Eye (tissue), 1 donor: ENCODE data around the gene ADAM19.
A peak's percentile ranks its signal among the peaks of the same experiment; 100 is the strongest.
"Not testable (repeated sequence)": the region's sequence is repeated elsewhere in the genome, so short reads cannot be mapped to it uniquely, and the experiment has no call there.

ENCODE experiments used
- DNase-seq: peaks from one replicate; pipeline ENCODE4 v3.0.0-alpha.2; 2015

The ADAM19 gene

DNA sequence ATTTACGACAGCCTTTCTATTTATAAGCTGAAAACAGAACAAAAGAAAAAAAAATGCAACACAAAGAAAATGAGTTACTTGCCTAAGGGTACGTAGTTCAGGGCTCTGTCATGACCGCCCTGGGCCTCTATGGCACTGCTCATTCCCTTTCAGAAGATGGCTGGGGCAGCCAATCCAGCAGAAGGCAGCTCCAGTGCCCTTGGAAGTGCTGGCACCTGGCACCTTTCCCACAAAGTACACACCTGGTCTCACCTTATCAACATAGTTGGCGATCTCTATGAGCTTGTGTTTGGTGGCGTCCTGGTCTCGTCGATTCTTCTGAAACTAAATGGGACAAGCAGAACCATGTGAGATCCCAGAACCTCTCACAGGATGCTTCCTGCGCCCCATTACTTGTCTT lies 62.4 kb downstream of the ADAM19 start:
- no peak for DNase-seq

DNA sequence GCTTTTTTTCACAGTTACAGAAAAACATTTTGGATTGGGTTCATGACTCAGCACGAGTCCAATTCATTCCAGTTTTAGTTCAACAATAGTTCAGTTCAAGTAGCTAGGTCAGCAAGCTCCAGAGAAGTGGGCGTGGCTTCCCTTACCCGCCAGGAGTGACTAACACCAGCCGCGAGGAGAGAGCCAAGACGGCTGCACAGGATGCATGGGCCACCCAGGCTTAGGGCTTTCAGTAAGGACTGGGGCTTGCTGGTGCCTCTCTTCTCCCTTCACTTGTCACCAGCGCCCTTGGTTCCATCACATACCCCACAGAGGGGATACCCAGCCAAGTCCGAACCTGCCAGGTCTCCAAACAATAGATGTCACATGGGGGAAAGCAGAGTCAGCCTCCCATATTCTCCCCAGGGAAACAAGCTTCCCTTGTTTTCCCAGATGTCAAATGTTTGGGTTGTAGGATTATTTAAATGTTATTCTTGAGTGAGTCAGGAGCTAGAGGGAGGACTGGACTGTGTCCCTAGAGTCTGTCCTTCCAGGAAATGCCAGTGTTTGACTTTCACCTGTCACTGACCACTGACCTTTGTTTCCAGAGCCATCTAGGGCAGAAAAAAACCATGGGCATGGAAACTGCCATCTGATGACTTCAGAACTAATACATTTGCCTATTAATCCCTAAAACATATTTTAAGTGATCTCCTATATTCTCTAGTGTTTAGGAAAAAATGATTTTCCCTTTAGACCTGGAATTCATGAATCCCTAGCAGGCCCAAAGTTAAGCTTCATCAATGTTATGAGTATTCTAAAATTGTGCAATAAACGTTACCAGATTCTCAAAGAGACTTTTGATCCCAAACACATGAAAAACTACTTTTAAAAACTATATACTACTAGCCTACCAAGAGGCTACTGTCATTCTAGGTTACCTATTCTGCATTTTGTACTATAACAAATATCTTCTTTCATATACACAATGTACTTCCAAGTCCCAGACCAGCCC lies 63.6 kb downstream of the ADAM19 start:
- peak; percentile 35 for DNase-seq

DNA sequence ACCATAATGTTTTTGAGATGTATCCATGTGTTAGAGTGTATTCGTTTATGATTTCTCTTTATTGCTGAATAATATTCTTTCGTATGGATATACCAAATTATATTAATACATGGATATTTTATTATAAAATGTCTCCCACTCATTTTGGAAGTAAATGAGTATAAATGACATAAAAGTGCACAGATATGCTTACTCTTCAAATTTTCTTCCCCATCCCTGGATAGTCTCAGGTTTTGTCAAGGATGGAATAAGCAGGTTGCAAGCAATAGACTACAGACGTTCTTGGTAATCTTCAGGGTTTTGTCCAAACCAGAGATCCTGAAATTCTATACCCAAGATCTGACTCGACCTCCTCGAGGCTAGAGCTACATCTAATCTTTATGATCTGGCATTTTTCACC lies 64.9 kb downstream of the ADAM19 start:
- DNase-seq: no peak

DNA sequence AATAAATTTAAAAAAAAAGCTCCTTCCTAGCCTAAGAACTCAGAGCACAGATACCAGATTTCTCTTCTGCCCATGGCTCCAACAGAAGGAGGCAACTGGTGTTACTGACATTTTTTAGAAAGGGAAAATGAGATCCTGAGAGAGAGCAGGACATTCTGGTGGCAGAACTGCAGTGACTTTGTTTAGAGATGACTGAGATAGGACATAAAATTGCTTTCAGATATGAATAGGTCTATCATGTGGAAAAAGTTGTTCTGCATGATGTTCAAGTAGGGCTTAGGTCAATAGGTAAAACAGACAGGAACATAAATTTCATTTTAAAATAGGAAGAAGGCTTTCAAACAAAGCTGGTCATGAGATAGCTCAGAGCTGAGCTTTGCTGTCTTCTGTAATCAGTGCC lies 66.0 kb downstream of the ADAM19 start:
- DNase-seq: no peak

DNA sequence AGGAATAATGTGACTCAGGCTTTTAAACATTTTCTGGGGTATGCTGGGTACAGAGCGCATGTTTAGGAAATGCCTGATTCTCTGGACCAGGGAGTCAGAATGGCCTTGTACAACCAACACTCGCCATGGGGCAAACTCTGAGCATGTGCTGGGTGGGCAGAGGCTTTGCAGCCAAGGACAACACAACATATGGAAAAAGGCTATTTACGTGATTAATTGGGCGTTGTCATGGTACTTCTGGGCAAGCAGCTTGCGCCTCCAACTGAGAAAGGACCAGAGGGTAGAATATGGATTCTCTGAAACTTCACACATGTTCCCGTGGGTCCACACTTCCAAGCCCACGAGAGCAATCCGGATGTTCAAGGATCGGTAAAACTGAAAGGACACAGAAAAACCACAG lies 66.5 kb downstream of the ADAM19 start:
- no peak for DNase-seq

DNA sequence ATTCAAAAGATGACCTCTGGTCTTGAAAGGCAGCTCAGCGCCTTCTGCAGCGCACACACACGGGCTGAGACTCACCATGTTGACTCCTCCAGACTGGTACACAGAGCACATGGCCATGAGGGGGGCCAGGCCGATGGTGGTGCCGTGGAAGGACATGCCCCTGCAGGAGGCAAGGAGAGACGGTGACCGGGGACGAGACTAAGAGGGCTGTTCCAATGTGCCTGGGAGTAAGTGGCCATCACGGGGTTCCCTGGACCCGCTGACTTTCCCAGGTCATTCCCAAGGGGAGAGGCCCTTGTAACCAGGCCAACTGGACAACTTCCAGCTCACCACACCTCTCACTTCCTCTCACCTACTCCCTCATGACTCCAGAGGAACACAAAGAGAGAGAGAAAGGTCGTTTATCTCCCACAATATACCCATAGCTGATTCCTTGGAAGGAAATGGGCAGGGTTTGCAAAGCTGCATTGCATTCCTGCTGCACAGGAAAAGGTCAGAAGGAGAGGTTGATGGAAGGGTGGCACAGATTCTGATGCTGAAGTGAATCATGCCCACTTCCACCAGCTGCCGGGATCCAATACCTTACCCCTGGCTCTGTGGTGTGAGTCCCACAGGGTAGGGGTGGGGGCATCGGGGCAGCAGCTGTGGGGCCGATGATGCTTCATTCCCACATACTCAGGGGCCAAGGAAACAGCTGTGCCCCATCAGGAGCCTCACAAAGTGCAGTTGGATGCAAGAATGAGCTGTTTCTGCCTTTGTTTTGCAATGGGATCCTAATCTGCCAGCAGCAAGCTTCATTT lies 68.4 kb downstream of the ADAM19 start:
- DNase-seq: no peak

DNA sequence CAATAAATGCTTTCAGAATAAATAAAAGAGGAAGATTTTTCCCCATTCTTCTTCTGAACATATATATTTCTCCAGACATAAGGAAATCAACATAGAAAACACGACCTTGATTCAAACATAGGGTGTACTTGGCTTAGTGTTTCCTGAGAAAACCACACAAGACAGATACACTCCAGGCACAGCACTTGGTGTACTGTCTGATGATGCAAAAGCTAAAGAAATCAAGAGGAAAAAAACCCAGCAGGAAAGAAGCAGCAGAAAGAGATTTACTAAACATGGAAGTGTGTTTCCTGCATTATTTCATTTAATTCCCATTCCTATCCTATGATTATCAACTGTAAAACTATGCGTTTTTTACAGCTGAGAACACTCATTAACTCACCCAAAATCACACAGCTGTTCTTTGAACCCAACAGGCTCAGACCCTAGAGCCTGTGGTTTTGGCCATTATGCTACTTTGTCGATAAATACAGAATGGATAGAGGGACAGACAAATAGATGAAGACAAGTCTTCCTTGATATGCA lies 69.4 kb downstream of the ADAM19 start:
- DNase-seq: no peak

DNA sequence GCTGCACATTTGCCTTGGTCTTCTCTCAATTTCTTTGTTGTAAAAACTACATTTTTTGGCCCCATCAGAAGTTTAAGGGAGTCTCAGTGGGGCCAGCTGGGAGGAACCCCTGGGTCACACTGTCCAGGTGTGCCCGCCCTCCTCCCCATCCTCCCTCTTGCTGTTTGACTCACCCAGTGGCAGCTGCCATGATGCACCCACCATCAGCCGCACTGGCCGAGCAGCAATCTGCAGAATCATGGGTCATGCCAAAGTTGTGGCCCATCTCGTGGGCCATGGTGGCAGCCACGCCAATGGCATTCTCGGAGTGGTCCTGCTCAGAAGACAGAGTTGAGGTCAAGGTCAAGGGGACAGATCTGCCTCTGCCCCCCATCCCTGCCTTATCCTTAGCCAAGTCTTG lies 70.1 kb downstream of the ADAM19 start:
- no peak for DNase-seq

DNA sequence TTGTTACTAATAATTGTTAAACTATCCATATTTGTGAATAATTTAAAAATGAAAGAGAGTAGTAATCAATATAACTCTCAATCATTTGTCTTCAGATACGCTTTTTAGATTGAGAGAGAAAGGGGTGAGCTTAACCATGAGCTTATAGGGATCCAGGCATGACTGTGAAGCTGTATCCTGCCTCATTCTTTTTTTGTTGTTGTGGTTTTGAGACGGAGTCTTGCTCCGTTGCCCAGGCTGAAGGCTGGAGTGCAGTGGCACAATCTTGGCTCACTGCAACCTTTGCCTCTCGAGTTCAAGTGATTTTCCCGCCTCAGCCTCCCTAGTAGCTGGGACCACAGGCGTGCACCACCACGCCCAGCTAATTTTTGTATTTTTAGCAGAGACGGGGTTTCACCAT lies 71.5 kb downstream of the ADAM19 start:
- DNase-seq: no peak

DNA sequence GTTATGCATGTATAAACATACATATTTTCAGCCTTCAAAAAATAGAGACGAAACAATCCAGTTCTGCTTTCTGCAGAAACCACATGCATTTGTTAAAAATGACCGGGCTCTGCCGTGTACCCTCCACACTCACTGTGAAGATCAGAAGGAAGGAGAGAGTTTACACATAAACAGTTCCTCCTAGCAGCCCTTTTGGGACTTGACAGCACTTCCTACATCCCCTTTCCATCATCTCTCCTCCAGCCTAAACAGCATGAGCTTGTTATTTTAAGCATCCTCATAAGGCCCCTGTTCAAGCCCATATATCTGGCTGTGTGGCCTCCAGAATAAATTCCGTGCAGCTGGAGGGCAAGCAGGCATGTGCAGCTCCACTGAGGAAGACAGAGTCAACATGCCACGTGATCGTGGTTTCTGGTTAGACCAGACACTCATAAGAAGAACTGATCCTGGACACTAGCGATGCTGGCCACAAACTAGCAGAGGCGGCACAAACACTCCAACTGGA lies 73.4 kb downstream of the ADAM19 start:
- no peak for DNase-seq

DNA sequence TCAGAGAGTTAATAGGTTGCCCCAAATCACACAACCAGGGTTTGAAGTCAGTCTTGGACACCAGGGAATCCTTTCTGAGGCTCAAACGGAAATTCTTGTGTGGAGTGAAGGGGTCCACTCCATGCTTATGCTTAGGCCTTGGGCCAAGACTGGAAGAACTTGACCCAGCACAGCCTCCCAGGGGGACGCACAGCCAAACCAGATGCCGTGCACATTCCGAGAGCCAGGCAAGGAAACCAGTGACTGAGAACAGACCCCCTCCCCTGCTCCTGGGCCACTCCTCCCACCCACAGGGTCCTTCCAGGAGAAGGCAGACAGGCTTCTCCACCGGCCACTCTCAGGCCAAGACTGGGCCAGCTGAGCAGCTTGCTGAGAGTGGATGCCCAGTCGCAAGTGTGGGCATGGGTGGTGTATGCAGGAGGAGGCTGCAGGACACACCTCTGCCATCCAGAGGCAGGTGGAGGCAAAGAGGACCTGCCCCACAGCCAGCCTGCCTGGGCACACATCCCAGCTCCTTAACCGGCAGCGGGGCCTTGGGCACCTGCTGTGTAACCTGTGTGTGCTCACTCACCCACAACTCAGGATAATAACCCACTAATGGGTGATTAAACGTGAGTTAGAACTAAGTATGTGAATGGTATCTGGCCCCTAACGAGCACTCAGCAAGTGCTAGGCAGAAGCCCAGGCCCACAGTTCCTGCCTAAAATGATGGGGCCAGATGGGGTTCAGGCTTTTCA lies 77.5 kb downstream of the ADAM19 start:
- DNase-seq: no peak

DNA sequence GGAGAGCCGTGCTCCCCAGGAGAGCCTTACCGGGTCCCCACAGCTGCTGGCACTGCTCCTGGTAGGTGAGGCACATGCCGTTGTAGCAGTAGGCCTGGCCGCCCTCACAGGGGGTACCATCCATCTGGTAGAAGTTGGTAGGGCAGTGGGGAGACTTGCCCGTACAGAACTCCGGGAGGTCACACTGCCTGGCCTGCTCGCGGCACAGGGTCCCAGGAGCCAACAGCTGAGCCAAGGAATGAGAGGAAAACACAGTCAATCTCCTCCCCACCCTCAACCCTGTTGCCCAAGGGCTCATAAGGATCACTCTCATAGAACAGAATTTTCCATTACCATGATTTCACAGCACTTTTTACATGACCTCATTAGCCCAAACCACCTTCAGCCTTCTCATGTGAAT lies 78.7 kb downstream of the ADAM19 start:
- DNase-seq: no peak

DNA sequence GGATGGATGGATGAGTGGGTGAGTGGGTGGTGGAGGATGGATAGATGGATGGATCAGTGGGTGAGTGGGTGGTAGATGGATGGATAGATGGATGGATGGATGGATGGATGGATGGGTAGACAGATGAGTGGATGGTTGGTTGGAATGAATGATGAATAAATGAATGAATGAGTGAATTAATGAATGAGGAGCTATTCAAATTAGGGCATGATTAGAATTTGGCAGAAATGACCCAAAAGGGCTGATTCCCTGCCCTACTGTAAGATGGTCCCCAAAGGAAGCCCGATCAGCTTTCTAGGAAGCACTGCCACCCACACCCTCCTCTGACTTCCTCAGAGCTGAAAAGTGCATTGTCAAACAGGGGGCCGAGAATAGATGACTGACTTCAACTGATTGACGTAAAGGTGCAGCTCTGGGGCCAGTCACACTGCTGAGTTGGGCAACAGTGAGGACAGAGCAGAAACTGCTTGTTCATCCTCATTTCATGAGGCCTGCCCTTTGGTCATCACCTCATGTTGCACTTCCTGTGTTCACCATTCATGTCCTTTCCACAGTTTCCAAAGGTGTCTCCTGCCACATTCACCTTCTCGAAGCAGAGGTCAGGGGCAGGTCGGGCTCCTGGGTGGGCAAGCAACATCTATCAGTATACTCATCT lies 81.3 kb downstream of the ADAM19 start:
- no peak for DNase-seq

DNA sequence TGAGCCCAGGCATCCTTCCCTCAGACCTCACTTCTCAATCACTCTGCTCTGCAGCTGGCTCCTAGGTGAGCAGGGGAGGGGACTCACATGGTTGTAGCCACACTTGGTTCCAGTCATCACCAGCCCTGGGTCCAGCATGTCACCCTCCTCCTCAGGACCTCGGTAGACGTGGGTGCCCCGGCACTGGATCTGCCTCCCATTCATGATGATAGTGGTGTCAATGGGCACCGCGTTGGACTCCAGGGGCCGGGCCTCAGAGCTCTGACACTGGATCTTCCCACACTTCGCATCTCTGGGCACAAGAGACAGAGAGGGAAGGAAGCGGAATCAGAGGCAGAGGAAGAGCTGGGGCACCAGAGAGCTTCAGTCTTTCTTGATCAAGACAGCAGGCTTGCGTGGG lies 82.7 kb downstream of the ADAM19 start:
- DNase-seq: no peak

DNA sequence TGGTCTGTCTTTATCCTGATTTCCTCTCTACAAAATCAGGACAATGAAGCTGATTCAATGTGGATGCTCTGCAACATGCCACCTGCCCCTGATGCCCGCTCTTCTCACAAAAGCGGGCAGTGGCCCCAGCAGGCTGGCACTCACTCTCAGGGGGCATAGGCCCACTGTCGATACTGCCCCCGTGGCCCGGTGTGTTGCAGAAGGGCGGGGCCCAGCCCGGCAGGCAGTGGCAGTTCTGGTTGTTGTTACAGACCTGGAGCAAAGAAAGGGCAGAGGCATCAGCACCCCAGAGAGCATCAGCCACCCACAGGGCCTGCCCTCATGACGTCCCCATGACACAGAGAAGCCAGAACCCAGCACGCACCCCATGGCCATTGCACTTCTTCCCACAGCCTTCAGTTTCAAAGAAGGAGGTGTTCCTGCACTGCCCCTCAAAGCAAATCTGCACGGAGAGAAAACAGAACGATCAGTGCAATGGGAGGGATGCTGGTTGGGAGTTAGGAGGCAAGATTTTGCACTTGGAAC lies 84.0 kb downstream of the ADAM19 start:
- DNase-seq: no peak

DNA sequence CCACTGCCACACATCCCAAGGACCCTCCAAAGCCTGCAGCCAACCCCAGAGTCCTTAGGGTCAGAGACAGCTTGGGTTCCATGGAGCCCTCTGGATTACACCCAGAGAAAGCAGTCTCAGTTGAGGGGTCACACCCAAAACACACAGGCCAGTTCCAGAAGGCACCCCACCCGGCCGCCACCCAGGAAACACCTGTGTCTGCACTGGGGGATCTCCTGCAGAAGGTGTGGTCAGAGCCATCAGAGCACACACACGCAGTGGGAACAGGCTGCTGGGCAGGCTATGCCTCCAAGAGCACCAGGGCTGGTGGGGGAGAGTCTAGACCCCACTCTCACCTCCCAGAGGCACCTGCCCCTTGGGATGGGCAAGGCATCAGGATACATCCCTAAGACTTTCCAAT lies 88.2 kb downstream of the ADAM19 start:
- DNase-seq: no peak

DNA sequence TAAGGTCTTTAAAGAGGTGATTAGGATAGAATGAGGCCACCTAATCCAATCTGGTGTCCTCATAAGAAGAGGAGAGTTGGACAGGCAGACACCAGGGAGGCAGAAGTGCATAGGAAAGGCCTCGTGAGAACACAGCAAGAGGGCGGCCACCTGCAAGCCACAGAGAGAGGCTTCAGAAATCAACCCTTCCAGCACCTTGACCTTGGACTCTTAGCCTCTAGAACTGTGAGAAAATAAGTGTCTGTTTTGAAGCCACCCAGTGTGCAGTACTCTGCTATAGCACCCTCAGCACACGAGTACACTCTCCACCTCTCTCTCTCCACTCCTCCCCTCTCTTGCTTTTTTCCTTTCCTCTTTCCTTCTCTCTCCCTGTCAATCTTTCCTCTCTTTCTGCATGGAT lies 88.7 kb downstream of the ADAM19 start:
- no peak for DNase-seq

DNA sequence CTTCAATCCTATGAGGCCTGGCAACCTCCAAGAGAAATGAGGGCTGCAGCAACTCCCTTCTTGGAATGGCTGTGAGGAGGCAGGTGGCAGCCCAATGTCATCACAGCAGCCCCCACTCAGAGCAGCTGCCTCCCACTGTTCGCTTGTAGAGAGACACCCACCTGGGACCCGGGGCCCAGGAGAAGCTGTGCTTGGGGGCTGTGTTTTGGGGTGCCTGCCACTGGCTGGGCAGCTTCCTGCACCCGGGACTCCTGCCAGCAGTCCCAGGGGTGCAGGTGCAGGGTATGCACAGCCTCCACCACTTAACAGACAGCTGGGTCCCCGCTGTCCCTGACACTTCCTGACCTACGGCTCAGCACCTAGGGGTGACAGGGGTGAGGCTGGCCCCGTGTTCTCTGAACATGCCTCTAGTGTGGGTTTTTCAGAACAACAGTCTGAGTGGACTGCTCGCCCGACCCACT lies 89.3 kb downstream of the ADAM19 start:
- DNase-seq: no peak

DNA sequence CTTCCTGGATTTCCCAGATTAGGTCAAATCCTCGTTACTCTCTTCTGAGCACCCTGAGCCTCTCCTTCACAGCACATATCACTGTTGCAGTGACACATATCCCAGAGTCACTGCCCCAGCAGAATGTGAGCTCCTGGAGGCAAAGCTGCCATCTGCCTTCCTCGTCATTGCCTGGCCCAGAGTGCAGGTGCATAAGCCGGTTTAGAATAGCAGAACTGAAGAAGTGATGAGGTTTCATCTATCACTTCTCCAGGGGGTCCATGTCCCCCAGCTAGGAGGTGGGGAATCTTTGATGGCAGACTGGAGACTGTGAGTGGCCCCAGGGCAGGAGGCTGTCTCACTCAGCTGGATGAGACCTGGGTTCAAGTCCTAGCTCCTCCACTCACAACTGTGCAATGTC lies 89.8 kb downstream of the ADAM19 start:
- DNase-seq: no peak

DNA sequence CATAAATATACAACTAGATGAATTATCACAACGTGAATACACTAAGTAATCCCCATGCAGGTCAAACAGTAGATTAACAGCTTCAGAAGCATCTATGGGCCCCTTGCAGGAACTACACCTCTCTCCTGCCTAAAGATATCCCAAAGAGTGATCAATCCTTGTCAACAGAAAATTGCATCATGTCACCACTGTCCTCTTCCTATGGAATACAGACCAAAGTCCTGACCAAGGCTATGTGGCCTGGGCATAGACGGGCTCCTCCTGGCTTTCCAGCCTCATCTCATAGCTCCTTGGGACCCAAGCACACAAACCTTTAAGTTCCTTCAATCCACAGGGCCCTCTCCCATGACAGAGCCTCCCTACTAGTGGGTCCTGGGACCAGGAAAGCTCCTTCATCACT lies 90.2 kb downstream of the ADAM19 start:
- DNase-seq: no peak

DNA sequence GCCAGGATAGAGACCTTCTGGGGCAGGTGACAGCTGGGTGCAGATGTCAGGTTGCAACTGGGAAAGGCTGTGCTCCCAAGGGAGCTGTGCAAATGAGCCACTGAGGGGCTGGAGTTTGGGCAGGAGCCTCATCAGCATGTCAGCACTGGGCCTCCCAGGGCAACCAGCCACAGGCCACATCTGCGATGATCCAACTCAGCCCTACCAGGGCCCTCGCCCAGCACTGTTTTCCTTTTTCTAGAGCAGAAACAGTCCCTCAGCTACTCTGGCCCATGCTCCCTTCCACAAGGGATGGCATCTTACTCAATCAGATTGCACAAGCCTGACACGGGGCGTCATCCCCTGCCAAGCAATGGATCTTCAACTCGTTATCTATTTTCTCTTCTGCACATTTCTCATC lies 90.8 kb downstream of the ADAM19 start:
- DNase-seq: no peak

DNA sequence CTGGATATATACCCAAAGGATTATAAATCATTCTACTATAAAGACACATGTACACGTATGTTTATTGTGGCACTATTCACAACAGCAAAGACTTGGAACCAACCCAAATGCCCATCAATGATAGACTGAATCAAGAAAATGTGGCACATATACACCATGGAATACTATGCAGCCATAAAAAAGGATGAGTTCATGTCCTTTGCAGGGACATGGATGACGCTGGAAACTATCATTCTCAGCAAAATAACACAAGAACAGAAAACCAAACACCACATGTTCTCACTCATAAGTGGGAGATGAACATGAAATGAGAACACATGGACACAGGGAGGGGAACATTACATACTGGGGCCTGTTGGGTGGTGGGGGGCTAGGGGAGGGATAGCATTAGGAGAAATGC lies 92.9 kb downstream of the ADAM19 start:
- DNase-seq: not testable (repeated sequence)
